Mucosa of rectum (tissue), 2 donors: Measurements from ENCODE around the gene COL4A2.
"Not testable (repeated sequence)": the region's sequence is repeated elsewhere in the genome, so short reads cannot be mapped to it uniquely, and the experiment has no call there.

Experiments
- H3K27ac ChIP-seq, 2 donors: one replicate each; pipeline ENCODE4 v1.7.0; 2013; ENCODE audit warnings: inconsistent platforms in 2 of 2, low read depth in 2 of 2, low read length in 2 of 2
- H3K27me3 ChIP-seq, 2 donors: one replicate each; pipeline ENCODE4 v1.7.0; 2013; ENCODE audit warnings: low read length in 2 of 2; ENCODE audit not compliant: control insufficient read depth in 2 of 2, insufficient read depth in 2 of 2
- H3K36me3 ChIP-seq, 2 donors: one replicate each; pipeline ENCODE4 v1.7.0; 2013; ENCODE audit warnings: low read length in 2 of 2; ENCODE audit not compliant: control insufficient read depth in 2 of 2, insufficient read depth in 2 of 2
- H3K4me1 ChIP-seq, 2 donors: one replicate each; pipeline ENCODE4 v1.7.0; 2013; ENCODE audit warnings: low read length in 2 of 2, mild to moderate bottlenecking in 1 of 2; ENCODE audit not compliant: control insufficient read depth in 2 of 2, insufficient read depth in 2 of 2
- H3K4me3 ChIP-seq, 2 donors: one replicate each; pipeline ENCODE4 v1.7.0; 2013; ENCODE audit warnings: low read length in 2 of 2
- H3K9ac ChIP-seq, 2 donors: one replicate each; pipeline ENCODE4 v1.7.0; 2013; ENCODE audit warnings: low read length in 2 of 2, low read depth in 1 of 2, mild to moderate bottlenecking in 1 of 2
- H3K9me3 ChIP-seq, 2 donors: one replicate each; pipeline ENCODE4 v1.7.0; 2013; ENCODE audit warnings: low read length in 2 of 2; ENCODE audit not compliant: control insufficient read depth in 2 of 2
- donor health status: healthy.
- donor health status: Normal muscosa, but diverticular disease.

The COL4A2 gene

DNA sequence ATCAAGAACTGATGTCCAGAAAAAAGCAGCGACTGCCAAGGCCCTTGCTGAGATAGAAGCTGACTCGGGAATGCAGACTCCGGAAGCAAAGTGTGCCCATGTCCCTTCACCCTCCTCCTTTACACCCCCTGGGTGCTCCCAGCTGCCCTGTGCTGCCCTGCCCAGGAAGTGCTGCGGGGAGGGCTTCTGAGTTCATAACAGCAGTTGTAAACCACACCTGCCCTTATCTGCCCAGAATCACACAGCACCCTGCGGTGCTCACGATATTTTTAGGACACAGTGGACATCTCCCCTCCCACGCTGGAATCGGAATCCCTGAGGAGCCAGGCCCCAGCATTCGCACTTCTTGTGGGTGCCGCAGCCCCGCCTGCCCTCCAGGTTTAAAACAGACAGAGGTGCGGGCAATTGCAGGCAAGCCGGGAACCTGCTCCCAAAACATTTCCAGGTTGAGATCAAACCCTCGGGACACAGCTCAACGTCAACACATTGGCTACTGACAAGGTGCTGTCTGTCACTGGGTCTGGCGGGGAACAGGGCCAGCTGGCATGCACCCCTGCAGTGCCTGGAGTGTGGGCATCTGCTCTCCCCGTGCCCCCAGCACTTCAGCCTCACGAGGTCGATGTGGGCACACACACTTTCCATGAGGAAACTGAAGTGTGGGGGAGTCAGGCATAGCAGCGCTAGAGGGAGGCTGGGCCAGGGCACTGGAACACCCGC, 217.6 kb downstream of the COL4A2 start:
- Histone ChIP-seq H3K9me3 (no peaks in the 10 kb centered on the region), H3K36me3 (peaks cover 9 to 10% of the 10 kb centered on the region in 2 donors), H3K4me3 (peak overlapping the region; percentile 14 to 34), H3K4me1 (peaks cover 58 to 62% of the 10 kb centered on the region in 2 donors), H3K27me3 (no peaks in the 10 kb centered on the region), H3K9ac (peak overlapping the region; percentile 41 to 68), H3K27ac (peak overlapping the region; percentile 80 to 92)

DNA sequence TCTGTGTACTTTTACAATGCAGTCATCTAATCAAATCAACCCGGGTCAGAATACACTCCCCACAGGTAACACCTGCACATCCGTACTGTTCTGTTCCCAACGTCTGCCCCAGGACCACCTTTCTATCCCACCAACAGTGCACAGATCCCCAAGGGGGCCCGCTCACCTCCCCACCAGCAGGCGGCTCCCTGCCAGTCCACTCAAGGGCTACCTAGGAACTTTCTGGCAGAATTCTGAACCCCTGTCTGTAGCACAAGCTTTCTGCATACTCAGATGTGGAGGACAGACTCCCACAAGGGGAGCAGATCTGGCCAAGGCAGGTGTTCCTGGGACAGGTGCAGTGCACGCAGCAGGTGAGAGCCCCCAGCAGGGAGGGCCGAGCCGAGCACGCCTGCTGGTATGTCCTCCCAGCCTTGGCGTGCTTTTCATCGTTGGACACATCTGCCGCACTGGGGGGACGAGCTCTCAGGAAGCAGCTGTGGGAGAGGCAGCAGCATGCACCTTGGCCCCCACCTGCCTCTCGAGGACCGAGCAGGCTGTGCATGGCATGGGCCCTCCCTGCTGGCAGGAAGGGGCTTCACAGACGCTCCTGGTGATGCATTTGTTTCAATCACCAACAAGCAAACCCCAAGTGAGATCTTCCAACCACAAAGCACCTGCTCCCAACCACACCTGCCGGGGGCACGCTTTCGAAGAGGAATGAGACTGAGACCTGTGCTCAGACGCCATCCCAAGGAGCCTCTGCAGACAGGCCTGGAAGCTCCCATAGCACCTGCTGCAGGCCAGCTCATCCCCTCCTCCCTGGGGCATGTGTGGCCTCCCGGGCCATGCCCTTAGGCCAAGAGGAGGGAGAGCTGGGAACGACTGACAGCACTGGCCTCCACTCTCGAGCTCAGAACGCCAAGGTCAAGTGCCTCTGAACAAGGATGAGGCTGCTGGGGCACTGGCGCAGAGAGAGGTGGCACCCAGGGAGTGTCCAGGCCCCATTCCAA, 218.5 kb downstream of the COL4A2 start:
- Histone ChIP-seq H3K4me3 (peak overlapping the region; percentile 8 to 34), H3K9me3 (no peaks in the 10 kb centered on the region), H3K27me3 (no peaks in the 10 kb centered on the region), H3K4me1 (peaks cover 51 to 53% of the 10 kb centered on the region in 2 donors), H3K9ac (peak overlapping the region; percentile 41 to 58), H3K36me3 (peaks cover 9 to 10% of the 10 kb centered on the region in 2 donors), H3K27ac (peak overlapping the region; percentile 80 to 92)

DNA sequence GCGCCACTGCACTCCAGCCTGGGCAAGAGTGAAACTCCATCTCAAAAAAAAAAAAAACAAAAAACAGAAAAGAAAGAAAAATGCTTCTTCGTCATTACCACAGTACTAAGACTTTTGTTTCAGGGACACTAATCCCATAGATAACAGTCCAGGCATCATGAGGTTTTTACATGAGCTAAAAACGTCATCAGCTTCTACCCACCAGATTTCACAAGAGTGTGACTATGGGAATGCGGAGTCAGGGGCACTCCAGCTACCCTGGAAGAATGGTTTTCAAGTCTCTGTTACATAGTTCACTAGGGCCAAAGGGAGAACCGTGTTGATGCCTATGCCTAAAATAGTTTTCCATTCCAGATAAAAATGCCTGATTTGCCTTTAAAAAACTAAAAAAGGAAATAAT, 221.3 kb downstream of the COL4A2 start:
- peaks cover 3 to 4% of the 10 kb centered on the region in 2 donors for H3K36me3 ChIP-seq
- H3K4me3 ChIP-seq: no peak overlapping the region
- no peak overlapping the region for H3K9ac ChIP-seq
- no peaks in the 10 kb centered on the region for H3K9me3 ChIP-seq
- H3K27ac ChIP-seq: peak overlapping the region; percentile 13 to 80
- peaks cover 44 to 45% of the 10 kb centered on the region in 2 donors for H3K4me1 ChIP-seq
- no peaks in the 10 kb centered on the region for H3K27me3 ChIP-seq

GRCh38 chr13:110528911-110529310, 221.8 kb downstream of the COL4A2 start:
- Histone ChIP-seq H3K9ac (no peak overlapping the region), H3K36me3 (no peaks in the 10 kb centered on the region), H3K27me3 (no peaks in the 10 kb centered on the region), H3K9me3 (no peaks in the 10 kb centered on the region), H3K4me1 (peaks cover 39 to 42% of the 10 kb centered on the region in 2 donors), H3K4me3 (no peak overlapping the region), H3K27ac (no peak overlapping the region)

DNA sequence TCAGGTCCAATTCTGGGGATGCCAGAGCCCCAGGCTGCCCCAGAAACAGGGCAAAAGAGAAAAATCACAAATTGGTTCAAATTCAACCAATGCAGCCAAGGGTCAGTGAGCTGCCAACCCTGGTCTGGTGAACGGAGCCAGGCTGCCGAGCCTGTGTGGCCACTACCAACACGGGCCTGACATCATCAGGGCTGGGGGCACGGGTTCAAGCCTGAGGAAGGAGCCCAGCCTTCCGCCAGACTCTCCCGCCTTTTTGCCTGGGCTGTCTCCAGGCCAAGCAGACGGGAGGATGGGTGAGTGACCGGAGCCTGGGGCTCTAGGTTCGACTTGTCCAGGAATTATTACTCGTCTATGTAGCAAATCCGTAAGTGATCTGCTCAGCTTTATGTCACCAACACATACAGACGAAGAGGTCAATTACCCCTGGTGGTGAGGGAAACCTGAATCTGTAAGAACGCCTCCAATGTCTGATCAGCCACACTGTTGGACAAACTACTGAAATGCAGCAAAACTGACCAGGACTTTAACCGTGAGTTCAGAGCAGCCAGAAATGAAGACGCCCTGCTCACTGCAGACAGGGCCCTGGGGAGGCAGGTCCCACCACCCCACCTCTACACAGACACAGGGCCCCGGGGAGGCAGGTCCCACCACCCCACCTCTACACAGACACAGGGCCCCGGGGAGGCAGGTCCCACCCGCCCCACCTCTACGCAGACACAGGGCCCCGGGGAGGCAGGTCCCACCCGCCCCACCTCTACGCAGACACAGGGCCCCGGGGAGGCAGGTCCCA, 222.6 kb downstream of the COL4A2 start:
- Histone ChIP-seq H3K36me3 (no peaks in the 10 kb centered on the region), H3K4me3 (no peak overlapping the region), H3K9me3 (no peaks in the 10 kb centered on the region), H3K9ac (no peak overlapping the region), H3K4me1 (peaks cover 32 to 35% of the 10 kb centered on the region in 2 donors), H3K27ac (no peak overlapping the region), H3K27me3 (no peaks in the 10 kb centered on the region)

- no peak overlapping the region for H3K9ac ChIP-seq
- H3K36me3 ChIP-seq: no peaks in the 10 kb centered on the region
- peaks cover 18 to 21% of the 10 kb centered on the region in 2 donors for H3K4me1 ChIP-seq
- no peak overlapping the region for H3K4me3 ChIP-seq
- H3K9me3 ChIP-seq: no peaks in the 10 kb centered on the region
- H3K27me3 ChIP-seq: no peaks in the 10 kb centered on the region
- no peak overlapping the region for H3K27ac ChIP-seq
Measured at GRCh38 chr13:110531100-110531499, 224.0 kb downstream of the COL4A2 start.

DNA sequence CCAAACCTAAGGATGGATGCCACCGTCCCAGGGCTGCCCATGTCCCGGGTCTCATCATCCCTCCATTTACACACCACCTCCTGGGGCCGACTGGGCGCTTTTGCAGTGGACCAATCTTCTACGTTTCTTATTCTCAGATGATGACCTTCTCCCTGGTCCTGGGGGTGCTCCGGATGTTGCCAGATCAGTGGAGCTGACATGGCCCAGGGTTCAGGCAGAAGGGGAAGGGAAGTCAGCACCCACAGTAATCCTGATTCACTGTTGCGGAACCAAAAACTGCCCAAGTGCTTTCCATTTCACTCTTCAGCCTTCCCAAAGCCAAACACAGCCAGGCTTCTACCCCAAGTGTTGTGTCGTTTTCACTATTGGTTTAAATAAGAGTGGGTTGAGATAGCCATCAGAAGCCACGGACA, 224.6 kb downstream of the COL4A2 start:
- Histone ChIP-seq H3K4me3 (no peak overlapping the region), H3K36me3 (no peaks in the 10 kb centered on the region), H3K9ac (no peak overlapping the region), H3K27me3 (no peaks in the 10 kb centered on the region), H3K27ac (peak overlapping the region in 1 of 2 donors; percentile 15), H3K4me1 (peaks cover 12 to 15% of the 10 kb centered on the region in 2 donors), H3K9me3 (no peaks in the 10 kb centered on the region)

- not testable (repeated sequence) for H3K4me1 ChIP-seq, H3K36me3 ChIP-seq, H3K9ac ChIP-seq, H3K9me3 ChIP-seq, H3K27me3 ChIP-seq, H3K4me3 ChIP-seq, H3K27ac ChIP-seq
Measured at GRCh38 chr13:110532258-110532657, 225.2 kb downstream of the COL4A2 start.

DNA sequence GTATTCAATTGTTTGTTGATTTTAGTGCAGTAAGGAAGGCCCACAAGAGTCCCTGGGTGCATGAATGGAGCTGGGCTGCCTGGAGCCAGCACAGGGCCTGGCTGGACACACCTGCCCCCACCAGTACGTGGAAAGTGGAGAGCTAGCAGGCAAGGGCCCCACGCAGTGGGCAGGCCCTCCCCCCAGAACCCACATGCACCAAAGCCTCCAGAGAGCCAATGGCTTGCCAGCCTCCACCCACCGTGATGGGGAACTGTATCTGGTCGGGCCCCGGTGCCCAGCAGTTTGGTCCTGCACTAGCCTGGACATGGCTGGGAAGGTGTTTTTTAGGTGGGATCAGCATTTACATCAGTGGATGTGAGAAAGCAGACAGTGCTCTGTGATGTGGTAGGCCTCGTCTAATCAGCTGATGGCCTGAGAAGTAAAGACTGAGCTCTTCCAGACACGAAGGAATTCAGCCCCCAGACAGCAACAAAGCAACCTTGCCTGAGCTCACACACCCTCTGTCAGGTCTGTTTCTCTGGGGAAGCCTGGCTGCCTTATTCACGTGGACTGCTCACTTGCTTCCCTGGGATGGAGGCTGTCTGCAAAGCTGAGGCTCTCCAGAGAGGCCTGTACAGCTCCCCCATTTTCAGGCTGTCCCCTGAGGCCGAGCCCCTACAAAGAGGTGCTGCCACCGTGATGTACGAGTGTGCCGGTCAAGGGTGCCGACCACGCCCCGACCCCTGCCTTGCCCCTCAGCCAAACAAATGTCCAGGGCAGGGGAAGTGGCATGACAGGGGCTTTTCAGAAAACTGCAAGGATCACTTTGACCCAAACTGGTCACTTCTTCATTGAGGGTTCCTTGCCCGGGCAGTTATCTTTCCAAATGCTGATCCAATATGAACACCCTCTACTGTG, 226.9 kb downstream of the COL4A2 start:
- Histone ChIP-seq H3K4me1 (peaks cover 10 to 14% of the 10 kb centered on the region in 2 donors), H3K9me3 (no peaks in the 10 kb centered on the region), H3K36me3 (no peaks in the 10 kb centered on the region), H3K27me3 (no peaks in the 10 kb centered on the region), H3K9ac (no peak overlapping the region), H3K27ac (peak overlapping the region in 1 of 2 donors; percentile 4), H3K4me3 (no peak overlapping the region)
